ENCODE results near the gene OR5H6. TPM values are rescaled to one million over a fixed set of nuclear protein-coding genes. Genes with fewer than 3 reads are reported as not detected.

Gene OR5H6
- total and polyA plus RNA-seq, 2 donors (not counting 3 experiments of a cell fraction or from before 2014, with no cell fraction given): not detected

DNA sequence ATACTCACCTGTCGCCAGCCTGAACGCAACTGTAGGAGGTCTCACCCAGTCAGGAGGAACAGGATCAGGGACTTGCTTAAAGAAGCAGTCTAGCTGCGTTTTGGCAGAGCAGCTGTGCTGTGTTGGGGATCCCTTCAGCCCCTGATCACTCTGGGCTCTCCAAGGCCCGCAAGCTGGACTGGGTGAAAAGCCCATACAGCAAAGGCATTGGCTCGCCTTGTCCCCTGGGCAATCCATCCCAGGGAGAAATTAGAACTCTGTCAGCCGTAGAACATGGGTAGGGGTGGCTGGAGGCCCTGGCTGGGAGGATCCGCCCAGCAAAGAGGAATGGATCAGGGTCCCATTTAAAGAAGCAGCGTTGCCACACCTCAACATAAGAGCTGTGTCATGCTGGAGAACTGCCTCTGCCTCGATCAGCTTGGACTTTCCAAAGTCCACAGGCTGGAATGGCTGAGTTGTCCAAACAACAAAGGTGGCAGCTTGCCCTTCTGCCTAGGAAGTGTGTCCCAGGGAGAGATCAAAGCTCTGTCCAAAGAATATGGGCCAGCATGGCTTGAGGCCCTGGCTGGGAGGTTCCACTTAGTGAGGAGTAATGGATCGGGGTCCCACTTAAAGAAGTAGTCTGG lies 27.4 kb downstream of the OR5H6 start:
- dilution Hi-C loops (cut with MboI; ENCODE audit: extremely low pct_ligation_motif_present, low sequenced_read_pairs) (no loop called here), intact Hi-C loops (cut with micrococcal nuclease) (no loop called here)
- Histone ChIP-seq H2AFZ (ENCODE audit: low read depth, low read length) (no peak overlapping the region), H3K27ac (ENCODE audit: insufficient read depth, low read depth, low read length) (no peak overlapping the region), H3K79me2 (ENCODE audit: control insufficient read depth, insufficient read depth, low read length) (no peaks in the 10 kb centered on the region), H3K9me3 (replicated peaks; ENCODE audit: control insufficient read depth, insufficient read depth, low read length) (no peaks in the 10 kb centered on the region), H3K36me3 (ENCODE audit: control insufficient read depth in 2 of 2, extremely low read depth in 1 of 2, insufficient read depth in 2 of 2, low read length in 2 of 2) (no peaks in the 10 kb centered on the region), H3K9ac (replicated peaks; ENCODE audit: extremely low read depth, insufficient read depth, low read length) (no peak overlapping the region), H3K4me1 (ENCODE audit: control insufficient read depth, extremely low read depth, insufficient read depth, low read length) (no peaks in the 10 kb centered on the region), H3K4me3 (replicated peaks in 1 of 3; ENCODE audit: insufficient read depth in 1 of 3, low read depth in 1 of 3, low read length in 3 of 3) (no peak overlapping the region), H3K4me2 (ENCODE audit: insufficient read depth, low read length) (no peak overlapping the region), H3K27me3 (ENCODE audit: control insufficient read depth in 2 of 2, insufficient read depth in 2 of 2, low read length in 2 of 2) (no peaks in the 10 kb centered on the region), H3K9me1 (replicated peaks; ENCODE audit: control insufficient read depth, extremely low read depth, insufficient read depth, low read length) (no peaks in the 10 kb centered on the region), H4K20me1 (replicated peaks; ENCODE audit: control insufficient read depth, extremely low read depth, insufficient read depth, low read length) (no peaks in the 10 kb centered on the region)
- BruUV-seq (replicated peaks): no TSS peak
- ChIA-PET CTCF (no interaction called here), POLR2A (no interaction called here)
- FAIRE-seq (no peak), DNase-seq (ENCODE audit: low read depth, low spot score) (no peak)
- TF ChIP-seq MYC (IDR thresholded peaks at IDR 0.05; ENCODE audit: low read depth, low read length): no peak
- TF ChIP-seq, protein P1, sequence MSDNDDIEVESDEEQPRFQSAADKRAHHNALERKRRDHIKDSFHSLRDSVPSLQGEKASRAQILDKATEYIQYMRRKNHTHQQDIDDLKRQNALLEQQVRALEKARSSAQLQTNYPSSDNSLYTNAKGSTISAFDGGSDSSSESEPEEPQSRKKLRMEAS (IDR thresholded peaks at IDR 0.05; ENCODE audit: insufficient read depth, insufficient read length): no peak
- TF ChIP-seq POLR2AphosphoS5 (IDR thresholded peaks at IDR 0.05; ENCODE audit: insufficient read depth, low read depth, low read length): no peak
- no peak for TF ChIP-seq EZH2 (IDR thresholded peaks at IDR 0.05; ENCODE audit: borderline replicate concordance, low read depth, low read length, severe bottlenecking)
- TF ChIP-seq GATA2 (IDR thresholded peaks at IDR 0.05; ENCODE audit: insufficient read depth, insufficient read length, low read depth, low read length): no peak
- no peak for TF ChIP-seq POLR2A (IDR thresholded peaks at IDR 0.05; ENCODE audit: low read depth, low read length)

Other genes with a start within 250 kb of the OR5H6 start
- gene GABRR3, start 228.9 kb upstream of the OR5H6 start, total RNA-seq: not detected in 2 replicates
- not detected in 2 replicates for gene GABRR3, start 228.9 kb upstream of the OR5H6 start, polyA plus RNA-seq
- gene OR5AC2, start 177.1 kb upstream of the OR5H6 start, total RNA-seq: not detected in 2 replicates
- gene OR5AC2, start 177.1 kb upstream of the OR5H6 start, polyA plus RNA-seq: not detected in 2 replicates
- not detected in 2 replicates for gene OR5H1, start 133.5 kb upstream of the OR5H6 start, total RNA-seq
- not detected in 2 replicates for gene OR5H1, start 133.5 kb upstream of the OR5H6 start, polyA plus RNA-seq
- gene OR5H14, start 116.8 kb upstream of the OR5H6 start, total RNA-seq: 0.05 TPM in 1 of 2 replicates, not detected in the other
- gene OR5H14, start 116.8 kb upstream of the OR5H6 start, polyA plus RNA-seq: not detected in 2 replicates
- gene OR5H15, start 97.5 kb upstream of the OR5H6 start, total RNA-seq: not detected in 2 replicates
- gene OR5H15, start 97.5 kb upstream of the OR5H6 start, polyA plus RNA-seq: not detected in 2 replicates
- not detected in 2 replicates for gene OR5H2, start 18.3 kb downstream of the OR5H6 start, total RNA-seq
- not detected in 2 replicates for gene OR5H2, start 18.3 kb downstream of the OR5H6 start, polyA plus RNA-seq
- not detected in 2 replicates for gene OR5K4, start 89.6 kb downstream of the OR5H6 start, total RNA-seq
- not detected in 2 replicates for gene OR5K4, start 89.6 kb downstream of the OR5H6 start, polyA plus RNA-seq
- gene OR5K3, start 126.4 kb downstream of the OR5H6 start, total RNA-seq: not detected in 2 replicates
- gene OR5K3, start 126.4 kb downstream of the OR5H6 start, polyA plus RNA-seq: not detected in 2 replicates
- gene OR5K1, start 199.0 kb downstream of the OR5H6 start, total RNA-seq: not detected in 2 replicates
- gene OR5K1, start 199.0 kb downstream of the OR5H6 start, polyA plus RNA-seq: not detected in 2 replicates
- not detected in 2 replicates for gene OR5K2, start 233.4 kb downstream of the OR5H6 start, total RNA-seq
- not detected in 2 replicates for gene OR5K2, start 233.4 kb downstream of the OR5H6 start, polyA plus RNA-seq

All from endothelial cell of umbilical vein (primary cell).